Kidney (tissue), 14 donors: ENCODE data around the gene PSMC3. TPM values are rescaled to one million over a fixed set of nuclear protein-coding genes. Genes with fewer than 3 reads are reported as not detected.

Source experiments
- DNase-seq, 5 donors: peaks; one replicate each; pipeline ENCODE4 v3.0.0-alpha.2; 2013 to 2020
- FAIRE-seq: peaks from 2 replicates; lab custom pipeline; 2012; peaks lifted over from hg19 to GRCh38; lab: Jason Lieb, UNC
- H3K27ac ChIP-seq, 2 donors: one replicate each; pipeline ENCODE4 v1.7.0; 2013; ENCODE audit warnings: low read depth in 2 of 2, low read length in 2 of 2, inconsistent platforms in 1 of 2
- H3K27me3 ChIP-seq: one replicate; pipeline ENCODE4 v1.7.1; 2013; ENCODE audit warnings: low read length, inconsistent platforms; ENCODE audit not compliant: control insufficient read depth, insufficient read depth
- H3K36me3 ChIP-seq, 3 donors: one replicate each; pipeline versions ENCODE4 v1.7.0 to v1.7.1; 2013; ENCODE audit warnings: low read length in 3 of 3, control low read depth in 1 of 3, inconsistent platforms in 1 of 3; ENCODE audit not compliant: insufficient read depth in 3 of 3, control insufficient read depth in 2 of 3
- H3K4me1 ChIP-seq, 3 donors: one replicate each; pipeline versions ENCODE4 v1.7.0 to v1.7.1; 2013; ENCODE audit warnings: low read length in 3 of 3, inconsistent platforms in 1 of 3, low read depth in 1 of 3; ENCODE audit not compliant: control insufficient read depth in 2 of 3, insufficient read depth in 2 of 3
- H3K4me3 ChIP-seq, 3 donors: one replicate each; pipeline versions ENCODE4 v1.7.0 to v1.8.1; 2013; ENCODE audit warnings: low read length in 3 of 3, control low read depth in 1 of 3, inconsistent platforms in 1 of 3
- H3K9ac ChIP-seq, 3 donors: one replicate each; pipeline versions ENCODE4 v1.7.0 to v1.7.1; 2013; ENCODE audit warnings: low read length in 3 of 3, control low read depth in 1 of 3, inconsistent platforms in 1 of 3
- H3K9me3 ChIP-seq, 3 donors: one replicate each; pipeline versions ENCODE4 v1.7.0 to v1.7.1; 2013; ENCODE audit warnings: low read length in 3 of 3, control low read depth in 1 of 3, inconsistent platforms in 1 of 3; ENCODE audit not compliant: control insufficient read depth in 2 of 3, insufficient read depth in 1 of 3
- CTCF ChIP-seq: IDR thresholded peaks from 3 replicates; pipeline ENCODE4 v1.5.1; 2012; ENCODE audit warnings: mild to moderate bottlenecking, moderate library complexity, borderline replicate concordance; ENCODE audit not compliant: insufficient read depth; ENCODE audit errors: extremely low read depth
- intact Hi-C: fragments of 100-400 bp; cut with DNase I; formaldehyde crosslinking; loops from one replicate; pipeline ENCODE4 v1.11.1; 2022
- polyA plus RNA-seq: library from polyadenylated mRNA; stranded (reverse); fragments of 350-450 nt; fragmentation: Illumina TruSeq; extraction: RNeasy Lipid Tissue Mini Kit (QIAGEN cat#74804); gene quantifications from one replicate; pipeline ENCODE4 v1.2.3, GENCODE V29; 2014; ENCODE audit warnings: low read depth, low replicate concordance; ENCODE audit not compliant: insufficient read depth
- total RNA-seq: library from RNA; stranded (reverse); fragmentation: NEBNext Ultra II Directional; extraction: Animal tissue kit (Norgen Biotek cat#: 25700); gene quantifications from one replicate; pipeline ENCODE4 v1.2.1, GENCODE V29; 2021
- donor health status: control.
- donor health status: control.
- donor health status: control.
- donor health status: control.
- donor health status: control.
- donor health status: DM: yes; HTN: yes; CAD: no.
- donor health status: Normal renal cell carcinoma (clear cell type).

PSMC3 gene
- total and polyA plus RNA-seq, 2 donors from 2014 or later = 103 to 171 TPM

- peaks cover 0 to 35% (median 20%) of the 10 kb centered on the region in 3 donors for H3K36me3 ChIP-seq
- no peak overlapping the region for H3K27ac ChIP-seq
- no peak overlapping the region for H3K9ac ChIP-seq
- no peak for TF ChIP-seq CTCF
- intact Hi-C loops = no loop called here
- H3K4me3 ChIP-seq = no peak overlapping the region
- peaks cover 0 to 4% (median 0%) of the 10 kb centered on the region in 3 donors for H3K4me1 ChIP-seq
- H3K27me3 ChIP-seq = no peaks in the 10 kb centered on the region
- DNase-seq = no peak
- FAIRE-seq = no peak
- no peaks in the 10 kb centered on the region for H3K9me3 ChIP-seq
Measured at GRCh38 chr11:47418454-47419259, 7.6 kb downstream of the PSMC3 start.

- intact Hi-C loops = no loop called here
- Histone ChIP-seq H3K27me3 (no peaks in the 10 kb centered on the region), H3K36me3 (peaks cover 0 to 32% (median 18%) of the 10 kb centered on the region in 3 donors), H3K4me3 (no peak overlapping the region), H3K4me1 (peaks cover 0 to 4% (median 0%) of the 10 kb centered on the region in 3 donors), H3K27ac (no peak overlapping the region), H3K9ac (no peak overlapping the region), H3K9me3 (no peaks in the 10 kb centered on the region)
- no peak for DNase-seq
- no peak for FAIRE-seq
- TF ChIP-seq CTCF = no peak
Measured at GRCh38 chr11:47417712-47418111, 8.5 kb downstream of the PSMC3 start.

- DNase-seq (peak in 2 of 5 donors; percentile 60 to 93), FAIRE-seq (no peak)
- H3K9me3 ChIP-seq = no peaks in the 10 kb centered on the region
- TF ChIP-seq CTCF = no peak
- no peak overlapping the region for H3K4me3 ChIP-seq
- peaks cover 0 to 25% (median 15%) of the 10 kb centered on the region in 3 donors for H3K36me3 ChIP-seq
- intact Hi-C loops = no loop called here
- no peaks in the 10 kb centered on the region for H3K27me3 ChIP-seq
- H3K27ac ChIP-seq = peak overlapping the region; percentile 23 to 76
- H3K9ac ChIP-seq = no peak overlapping the region
- peaks cover 0 to 4% (median 0%) of the 10 kb centered on the region in 3 donors for H3K4me1 ChIP-seq
Measured at GRCh38 chr11:47415949-47416472, 10.2 kb downstream of the PSMC3 start.
